ENCODE measurements around the gene MYO16. TPM values are rescaled to one million over a fixed set of nuclear protein-coding genes. Genes with fewer than 3 reads are reported as not detected.

The MYO16 gene
- total and polyA plus RNA-seq, 2 of the 4 experiments (the other 2 are of a cell fraction) = under 0.01 to 0.03 TPM

DNA sequence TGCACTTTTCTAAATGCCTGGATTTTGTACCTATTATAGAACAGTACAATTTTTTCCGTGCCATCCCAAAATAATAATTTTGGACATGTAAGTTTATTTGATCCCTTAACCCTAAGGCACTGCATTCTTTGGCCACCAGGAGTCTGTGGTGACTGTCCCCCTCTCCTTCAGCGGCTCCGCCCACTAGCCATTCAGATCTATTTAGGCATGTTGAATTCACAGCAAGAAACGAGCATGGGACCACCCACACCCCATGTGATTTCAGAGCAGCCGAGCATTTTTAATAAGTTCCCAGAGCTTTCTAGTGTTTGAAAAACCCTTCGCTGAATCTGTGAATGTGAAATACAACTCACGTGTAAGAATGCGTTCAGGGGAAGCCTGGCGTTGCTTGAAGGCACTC is 567.5 kb downstream of the MYO16 start:
- Histone ChIP-seq H2BK120ac (ENCODE audit: low read depth, low read length) (no peak overlapping the region), H3K56ac (ENCODE audit: extremely low read depth, insufficient read depth, low read length) (no peak overlapping the region), H3K4me2 (ENCODE audit: low read depth, low read length) (no peak overlapping the region), H3K4ac (ENCODE audit: low read depth, low read length) (no peak overlapping the region), H2AK9ac (replicated peaks; ENCODE audit: low read depth, low read length, poor library complexity) (no peak overlapping the region), H3K18ac (ENCODE audit: low read depth, low read length) (no peak overlapping the region), H3K27me3 (ENCODE audit: control insufficient read depth, insufficient read depth, low read length) (no peaks in the 10 kb centered on the region), H3K14ac (replicated peaks; ENCODE audit: low read depth, low read length) (no peak overlapping the region), H3K9ac (ENCODE audit: low read depth, low read length) (no peak overlapping the region), H3K23ac (ENCODE audit: low read depth, low read length) (no peak overlapping the region), H2BK5ac (ENCODE audit: low read depth, low read length, poor library complexity, severe bottlenecking) (no peak overlapping the region), H4K5ac (ENCODE audit: low read depth, low read length) (no peak overlapping the region), H2BK15ac (ENCODE audit: low read depth, low read length) (no peak overlapping the region), H3K27ac (ENCODE audit: insufficient read depth, low read length) (no peak overlapping the region), H3K36me3 (ENCODE audit: control insufficient read depth, insufficient read depth, low read length) (no peaks in the 10 kb centered on the region), H3K79me1 (ENCODE audit: low read depth in 1 of 2, low read length in 2 of 2) (no peaks in the 10 kb centered on the region), H4K20me1 (ENCODE audit: insufficient read depth, low read length) (no peaks in the 10 kb centered on the region), H3K4me3 (ENCODE audit: insufficient read depth, low read depth, low read length) (no peak overlapping the region), H4K91ac (ENCODE audit: insufficient read depth, low read depth, low read length) (no peak overlapping the region), H3K9me3 (ENCODE audit: control insufficient read depth, insufficient read depth, low read length) (no peaks in the 10 kb centered on the region), H2AFZ (replicated peaks; ENCODE audit: low read length, poor library complexity) (no peak overlapping the region), H3K4me1 (ENCODE audit: control insufficient read depth, insufficient read depth, low read length) (no peaks in the 10 kb centered on the region; the same call in 1 of the 2 replicates), H2BK20ac (ENCODE audit: low read depth, low read length) (no peak overlapping the region), H4K8ac (ENCODE audit: low read depth in 2 of 2, low read length in 2 of 2) (no peak overlapping the region), H3K9me1 (ENCODE audit: insufficient read depth, low read length) (no peaks in the 10 kb centered on the region; the same call in 1 of the 2 replicates), H2AK5ac (ENCODE audit: low read depth, low read length) (no peak overlapping the region)
- dilution Hi-C loops (cut with HindIII; ENCODE audit: low sequenced_read_pairs, unreplicated experiment) = no loop called here
- ATAC-seq (ENCODE audit: low read depth) = no peak
- ChIA-PET CTCF (no interaction called here), POLR2A (ENCODE audit: unreplicated experiment) (no interaction called here)
- no peak for DNase-seq
- TF ChIP-seq SMC3 (IDR thresholded peaks at IDR 0.05; ENCODE audit: low read depth, low read length) (no peak), BHLHE40 (IDR thresholded peaks at IDR 0.05; ENCODE audit: low read depth, low read length) (no peak)
- TF ChIP-seq, protein P1, sequence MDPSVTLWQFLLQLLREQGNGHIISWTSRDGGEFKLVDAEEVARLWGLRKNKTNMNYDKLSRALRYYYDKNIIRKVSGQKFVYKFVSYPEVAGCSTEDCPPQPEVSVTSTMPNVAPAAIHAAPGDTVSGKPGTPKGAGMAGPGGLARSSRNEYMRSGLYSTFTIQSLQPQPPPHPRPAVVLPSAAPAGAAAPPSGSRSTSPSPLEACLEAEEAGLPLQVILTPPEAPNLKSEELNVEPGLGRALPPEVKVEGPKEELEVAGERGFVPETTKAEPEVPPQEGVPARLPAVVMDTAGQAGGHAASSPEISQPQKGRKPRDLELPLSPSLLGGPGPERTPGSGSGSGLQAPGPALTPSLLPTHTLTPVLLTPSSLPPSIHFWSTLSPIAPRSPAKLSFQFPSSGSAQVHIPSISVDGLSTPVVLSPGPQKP (IDR thresholded peaks at IDR 0.05; ENCODE audit: borderline replicate concordance, low read depth, low read length) = no peak
- WGBS, 2 experiments (ENCODE audit: extremely low coverage in 2 of 2, insufficient read length in 1 of 2) = 86% methylated on average over 4 of the region's 9 CpGs; no CpG with 5 or more reads in 1 of the 2 experiments
- BruUV-seq (replicated peaks) = no TSS peak
- in situ Hi-C loops (cut with MboI; ENCODE audit: low sequenced_read_pairs) = no loop called here
- intact Hi-C loops (cut with micrococcal nuclease) = no loop called here
